GM21619 (cell line): Measurements from ENCODE around the gene KCNC3.

Source experiments
- ATAC-seq: cut with Tn5 transposase; IDR thresholded peaks from one replicate; pipeline ENCODE4 v1.9.1; 2021; ENCODE audit not compliant: unreplicated experiment

The KCNC3 gene

DNA sequence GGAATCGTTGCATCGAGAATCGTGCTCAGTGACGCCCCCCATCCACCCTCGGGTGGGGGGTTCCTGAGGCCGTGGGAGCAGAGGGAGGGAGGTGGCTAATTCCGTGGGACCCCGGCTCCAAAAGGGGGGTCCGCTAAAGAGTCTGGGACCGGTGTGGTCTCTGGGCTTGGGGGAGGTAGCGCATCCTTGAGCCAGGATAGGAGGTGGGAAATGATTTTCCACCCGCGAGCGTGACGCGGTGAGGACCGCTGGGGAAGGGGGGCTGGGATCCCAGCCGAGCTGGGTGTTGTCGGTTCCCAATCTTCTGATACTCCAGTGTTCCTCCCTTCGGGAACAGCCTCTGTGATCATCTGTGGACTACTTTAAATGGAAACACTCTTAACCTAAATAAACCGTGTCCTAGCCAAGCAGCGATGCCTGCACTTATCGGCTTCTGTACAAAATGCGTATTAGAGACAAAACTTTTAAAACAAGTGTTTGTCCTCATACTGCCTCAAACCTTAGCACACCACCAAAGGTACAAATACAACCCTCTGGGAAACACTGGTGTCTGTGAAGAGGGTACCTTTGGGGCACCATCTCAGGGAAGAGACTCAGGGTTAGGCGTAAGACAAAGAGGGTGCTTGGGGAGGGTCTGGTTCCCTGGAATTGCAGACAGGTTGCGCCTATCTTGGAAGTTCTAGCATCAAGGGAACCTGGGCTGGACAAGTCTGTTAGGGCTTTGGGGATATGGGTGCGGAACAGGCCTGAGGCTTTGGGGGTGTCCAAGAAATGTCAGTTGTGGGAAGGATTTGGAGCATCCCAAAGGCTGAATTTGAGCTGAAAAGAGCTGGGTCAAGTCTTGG, 16.0 kb downstream of the KCNC3 start:
- no peak for ATAC-seq

- ATAC-seq: no peak
Observed at GRCh38 chr19:50311723-50312635, 17.2 kb downstream of the KCNC3 start.

DNA sequence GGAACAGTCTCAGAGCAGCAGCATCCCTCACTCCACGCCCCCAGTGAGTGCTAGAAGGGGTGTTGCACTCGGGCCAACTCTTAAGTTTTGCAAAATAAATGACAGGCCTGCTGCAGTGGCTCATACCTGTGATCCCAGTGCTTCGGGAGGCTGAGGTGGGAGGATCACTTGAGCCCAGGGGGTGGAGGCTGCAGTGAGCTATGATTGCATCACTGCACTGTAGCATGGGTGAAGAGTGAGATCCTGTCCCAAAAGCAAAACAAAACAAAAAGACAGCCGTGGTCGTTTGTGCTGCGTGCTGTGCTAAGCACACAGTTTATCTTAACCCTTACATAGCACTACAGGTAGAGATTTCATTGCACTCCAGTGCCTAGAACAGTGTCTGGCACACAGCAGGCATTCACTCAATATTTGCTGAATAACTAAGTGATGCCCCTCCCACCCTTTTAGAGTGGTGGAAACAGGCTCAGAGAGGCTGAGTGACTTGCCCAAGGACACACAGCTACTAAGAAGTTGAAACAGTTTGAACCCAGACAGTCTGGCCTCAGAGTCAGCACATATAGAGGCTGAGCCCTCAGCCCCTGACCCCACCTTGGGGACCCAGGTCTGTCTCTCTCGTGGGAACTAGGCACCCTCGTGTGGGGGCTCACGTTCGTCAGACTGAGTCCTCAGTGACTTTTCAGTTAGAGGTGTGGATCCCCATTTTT, 18.3 kb downstream of the KCNC3 start:
- no peak for ATAC-seq

DNA sequence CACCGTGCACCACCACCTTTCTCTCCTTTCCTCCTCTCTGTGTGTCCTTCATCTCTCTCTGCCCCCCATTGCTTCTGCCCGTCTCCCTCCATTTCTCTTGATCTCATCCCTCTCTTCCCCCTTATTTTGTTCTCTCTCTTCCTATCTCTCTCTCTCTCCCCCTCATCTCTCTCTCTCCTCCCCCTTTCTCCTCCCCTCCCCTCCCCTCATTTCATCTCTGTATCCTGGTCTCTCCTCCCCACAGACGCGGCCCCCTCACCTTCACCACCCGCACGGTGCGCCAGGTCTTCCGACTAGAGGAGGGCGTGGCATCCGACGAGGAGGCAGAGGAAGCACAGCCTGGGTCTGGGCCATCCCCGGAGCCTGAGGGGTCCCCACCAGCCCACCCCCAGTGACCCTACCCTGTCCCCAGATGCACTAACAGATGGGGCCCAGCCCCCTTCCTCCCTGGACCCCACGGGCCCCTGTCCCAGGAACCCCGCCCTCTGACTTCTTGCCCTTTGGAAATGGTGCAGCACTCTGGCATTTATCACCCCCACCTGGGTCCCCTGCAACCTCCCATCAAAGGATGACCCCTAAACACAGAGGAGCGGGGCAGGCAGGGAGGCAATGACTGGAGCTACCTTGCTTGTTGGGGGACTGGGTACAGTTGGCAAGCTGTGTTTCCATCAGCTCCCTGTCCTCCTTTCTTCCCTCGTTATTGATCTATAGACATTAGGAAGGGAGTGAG, 19.6 kb downstream of the KCNC3 start:
- no peak for ATAC-seq

DNA sequence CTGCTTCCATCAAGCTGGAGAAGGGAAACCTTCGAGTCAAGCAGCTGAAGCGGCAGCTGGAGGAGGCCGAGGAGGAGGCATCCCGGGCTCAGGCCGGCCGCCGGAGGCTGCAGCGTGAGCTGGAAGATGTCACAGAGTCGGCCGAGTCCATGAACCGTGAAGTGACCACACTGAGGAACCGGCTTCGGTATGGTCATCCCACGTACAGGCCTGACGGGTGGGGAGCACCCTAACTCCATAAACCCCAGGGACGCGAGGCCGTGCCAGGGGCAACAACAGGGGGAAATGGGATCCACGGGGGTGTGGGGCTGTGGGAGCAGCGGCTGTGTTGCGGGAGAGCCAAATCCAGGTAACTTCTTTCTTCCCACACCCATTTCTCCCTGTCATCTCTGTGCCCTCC, 20.2 kb downstream of the KCNC3 start:
- ATAC-seq: no peak

GRCh38 chr19:50303558-50303957, 25.6 kb downstream of the KCNC3 start:
- ATAC-seq: no peak

- no peak for ATAC-seq
Observed at GRCh38 chr19:50301607-50301971, 27.6 kb downstream of the KCNC3 start.

DNA sequence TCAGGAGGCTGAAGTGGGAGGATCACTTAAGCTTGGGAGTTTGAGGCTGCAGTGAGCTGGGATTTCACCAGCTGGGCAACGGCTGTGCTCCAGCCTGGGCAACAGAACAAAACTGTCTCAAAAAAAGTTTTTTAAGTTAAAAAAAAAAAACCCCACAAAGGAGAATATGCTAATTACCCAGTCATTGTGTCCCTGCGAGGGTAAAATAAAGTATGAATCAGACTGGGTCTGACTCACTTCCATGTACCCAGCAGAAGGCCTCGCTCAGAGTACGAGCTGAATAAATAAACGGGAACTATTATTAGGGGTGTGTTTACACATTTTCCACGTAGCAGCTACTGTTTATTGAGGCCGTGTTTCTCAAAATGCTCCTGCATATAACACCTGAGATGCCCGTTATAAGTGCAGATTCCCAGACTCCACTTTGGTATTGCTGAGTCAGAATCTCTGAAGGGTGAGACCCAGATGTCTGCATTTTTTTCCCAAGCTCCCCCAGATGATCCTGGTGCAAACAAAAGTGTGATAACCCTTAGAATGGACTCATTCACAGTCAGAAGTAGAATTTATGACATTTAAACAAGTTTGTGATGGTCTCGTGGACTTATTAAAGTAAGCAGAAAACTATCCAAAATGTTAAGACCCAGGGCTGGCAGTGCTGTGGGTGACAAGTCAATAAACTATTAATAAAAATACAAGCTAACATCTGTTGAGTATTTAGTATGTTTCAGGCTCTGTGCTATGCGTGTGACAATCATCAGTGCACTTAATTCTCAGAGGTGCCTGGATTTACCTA, 28.2 kb downstream of the KCNC3 start:
- ATAC-seq: no peak

DNA sequence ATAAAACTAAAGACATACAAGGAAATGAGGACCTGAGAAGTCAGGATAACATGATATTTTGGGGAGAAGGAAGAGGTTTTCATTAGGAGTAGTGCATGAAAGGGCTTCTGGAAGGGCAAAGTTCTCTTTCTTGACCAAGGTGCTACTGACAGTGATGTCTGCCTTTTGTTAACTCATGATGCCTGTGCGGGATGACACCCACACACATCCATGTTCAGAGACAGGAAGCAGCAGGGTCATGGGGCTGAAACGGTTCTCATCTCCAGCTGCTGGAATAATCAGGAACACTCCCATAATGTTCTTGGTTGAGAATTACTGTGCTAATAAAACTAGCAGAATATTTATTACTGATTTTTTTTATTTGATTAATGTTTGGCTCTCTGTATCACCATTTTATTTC, 29.1 kb downstream of the KCNC3 start:
- ATAC-seq: no peak

DNA sequence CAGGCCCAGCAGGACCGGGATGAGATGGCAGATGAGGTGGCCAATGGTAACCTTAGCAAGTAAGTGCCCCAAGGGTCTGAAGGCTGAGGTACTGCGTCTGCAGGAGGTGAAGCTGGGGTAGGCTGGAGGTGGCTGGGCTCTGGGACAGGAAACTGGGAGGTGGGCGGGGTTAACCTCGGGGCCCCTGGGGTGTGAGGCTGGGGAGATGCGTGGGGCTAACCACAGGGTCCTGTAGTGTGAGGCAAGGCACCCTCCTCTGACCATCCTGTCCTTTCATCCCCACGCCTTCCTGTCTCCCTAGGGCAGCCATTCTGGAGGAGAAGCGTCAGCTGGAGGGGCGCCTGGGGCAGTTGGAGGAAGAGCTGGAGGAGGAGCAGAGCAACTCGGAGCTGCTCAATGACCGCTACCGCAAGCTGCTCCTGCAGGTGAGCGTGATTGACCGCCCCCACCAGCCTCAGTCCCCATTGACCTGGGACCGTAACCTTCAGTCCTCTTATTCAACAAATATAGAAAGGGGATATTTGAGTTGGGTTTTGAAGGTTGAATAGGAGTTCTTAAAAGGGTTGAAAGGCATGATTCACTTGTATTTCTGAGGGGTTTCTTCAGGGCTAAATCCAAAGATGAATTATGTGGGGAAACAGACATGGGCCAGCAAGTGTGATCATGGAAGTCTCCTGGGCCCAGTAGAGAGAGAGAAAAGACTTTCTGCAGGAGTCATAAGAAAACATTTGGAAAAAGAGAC, 35.7 kb downstream of the KCNC3 start:
- no peak for ATAC-seq

DNA sequence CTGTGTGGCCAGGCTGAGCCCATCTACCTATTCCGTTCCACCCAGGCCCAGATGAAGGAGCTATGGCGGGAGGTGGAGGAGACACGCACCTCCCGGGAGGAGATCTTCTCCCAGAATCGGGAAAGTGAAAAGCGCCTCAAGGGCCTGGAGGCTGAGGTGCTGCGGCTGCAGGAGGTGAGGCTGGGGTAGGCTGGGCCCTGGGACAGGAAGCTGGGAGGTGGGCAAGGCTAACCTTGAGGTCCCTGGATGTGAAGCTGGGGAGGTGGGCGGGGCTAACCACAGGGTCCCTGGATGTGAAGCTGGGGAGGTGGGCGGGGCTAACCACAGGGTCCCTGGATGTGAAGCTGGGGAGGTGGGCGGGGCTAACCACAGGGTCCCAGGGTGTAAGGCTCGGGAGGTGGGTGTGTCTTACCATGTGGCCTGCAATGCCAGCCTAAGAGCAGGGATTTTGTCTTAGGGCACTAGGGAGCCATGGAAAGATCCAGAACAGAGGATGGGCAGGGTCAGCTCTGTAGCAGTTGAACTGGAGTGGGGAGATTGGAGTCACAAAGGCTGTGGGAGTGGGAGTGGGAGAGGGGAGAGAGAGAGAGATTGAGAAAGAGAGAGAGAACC, 36.9 kb downstream of the KCNC3 start:
- no peak for ATAC-seq

- ATAC-seq: no peak
Observed at GRCh38 chr19:50290775-50291174, 38.4 kb downstream of the KCNC3 start.

- no peak for ATAC-seq
Observed at GRCh38 chr19:50290011-50290410, 39.2 kb downstream of the KCNC3 start.

DNA sequence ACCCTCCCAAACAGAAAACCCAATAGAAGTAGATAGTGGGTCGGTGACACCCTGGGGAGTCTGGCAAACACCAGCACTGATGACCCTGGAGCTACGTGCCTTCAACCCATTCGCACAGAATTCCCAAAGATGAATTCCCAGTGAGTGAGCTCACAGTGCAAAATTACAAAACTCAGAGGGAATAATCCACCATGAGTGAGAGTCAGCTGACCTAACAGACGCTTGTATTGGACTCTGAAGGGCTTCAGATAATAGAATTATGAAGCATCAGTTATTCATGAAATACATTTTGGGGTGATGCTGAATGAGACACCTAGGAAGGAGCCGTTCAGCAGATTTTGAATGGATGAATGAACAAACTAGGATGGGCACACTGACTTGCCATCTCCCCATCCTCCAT, 40.2 kb downstream of the KCNC3 start:
- no peak for ATAC-seq

DNA sequence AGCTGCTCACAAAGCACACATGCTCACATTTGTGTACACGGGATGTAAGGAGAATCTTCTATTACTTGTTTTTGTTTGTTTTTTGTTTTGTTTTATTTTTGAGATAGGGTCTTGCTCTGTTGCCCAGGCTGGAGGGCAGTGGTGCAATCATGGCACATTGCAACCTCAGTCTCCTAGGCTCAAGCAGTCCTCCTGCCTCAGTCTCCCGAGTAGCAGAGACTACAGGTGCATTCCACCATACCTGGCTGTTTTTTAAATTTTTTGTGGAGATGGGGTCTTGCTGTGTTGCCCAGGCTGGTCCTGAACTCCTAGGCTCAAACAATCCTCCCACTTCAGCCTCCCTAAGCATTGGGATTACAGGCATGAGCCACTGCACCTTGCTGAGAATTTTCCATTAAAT, 41.8 kb downstream of the KCNC3 start:
- ATAC-seq: no peak

DNA sequence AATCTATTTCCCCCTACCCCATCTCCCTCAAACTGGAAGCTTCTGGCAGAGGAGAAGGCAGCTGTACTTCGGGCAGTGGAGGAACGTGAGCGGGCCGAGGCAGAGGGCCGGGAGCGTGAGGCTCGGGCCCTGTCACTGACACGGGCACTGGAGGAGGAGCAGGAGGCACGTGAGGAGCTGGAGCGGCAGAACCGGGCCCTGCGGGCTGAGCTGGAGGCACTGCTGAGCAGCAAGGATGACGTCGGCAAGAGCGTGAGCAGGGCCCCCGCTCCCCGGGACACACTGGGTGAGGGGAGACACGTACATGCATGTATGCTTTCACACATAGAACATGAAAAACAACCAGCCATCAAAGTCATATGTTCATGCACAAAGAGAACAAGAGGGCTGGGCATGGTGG, 42.7 kb downstream of the KCNC3 start:
- ATAC-seq: no peak

DNA sequence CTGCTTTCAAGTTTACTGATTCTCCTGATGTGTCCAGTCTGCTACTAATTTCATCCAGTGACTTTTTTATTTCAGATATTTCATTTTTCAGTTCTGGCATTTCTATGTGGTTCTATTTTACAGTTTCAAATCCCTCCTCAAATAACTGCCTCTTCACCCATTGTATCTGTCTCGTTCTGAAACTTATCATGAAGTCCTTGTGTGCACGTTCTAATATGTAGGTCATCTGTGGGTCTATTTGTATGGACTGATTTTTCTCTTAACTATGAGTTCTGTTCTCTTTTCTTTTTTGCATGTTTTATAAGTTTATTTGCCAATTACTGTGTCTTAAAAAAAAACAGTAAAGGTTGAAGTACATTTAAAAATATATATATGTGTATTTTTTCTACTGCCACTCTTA, 43.3 kb downstream of the KCNC3 start:
- no peak for ATAC-seq

- ATAC-seq: no peak
Observed at GRCh38 chr19:50281491-50281890, 47.7 kb downstream of the KCNC3 start.

GRCh38 chr19:50280983-50281382, 48.2 kb downstream of the KCNC3 start:
- ATAC-seq: no peak
